Measurements from ENCODE around the gene FIGLA.

FIGLA gene

GRCh38 chr2:70756128-70756527 lies 34.3 kb downstream of the FIGLA start:
- Histone ChIP-seq H3K4me3 (replicated peaks; ENCODE audit: insufficient read depth, low read length) (no peak overlapping the region), H3K27me3 (ENCODE audit: insufficient read depth, poor library complexity, severe bottlenecking) (peaks cover 3% of the 10 kb centered on the region), H3K27ac (replicated peaks) (no peak overlapping the region)
- DNase-seq (ENCODE audit: low read depth in 1 of 2, low spot score in 1 of 2), result no peak
- TF ChIP-seq SPI1 (IDR thresholded peaks at IDR 0.05; ENCODE audit: borderline replicate concordance, low read depth) (no peak), REST (IDR thresholded peaks at IDR 0.05; ENCODE audit: insufficient replicate concordance, low read depth) (no peak), CTCF (IDR thresholded peaks at IDR 0.05; ENCODE audit: insufficient read depth, low read length) (no peak), GABPA (IDR thresholded peaks at IDR 0.05; ENCODE audit: low read depth) (no peak), POLR2AphosphoS5 (IDR thresholded peaks at IDR 0.05; ENCODE audit: low read depth) (no peak)

GRCh38 chr2:70753902-70754301 lies 36.5 kb downstream of the FIGLA start:
- peaks cover 3% of the 10 kb centered on the region for H3K27me3 ChIP-seq (ENCODE audit: insufficient read depth, poor library complexity, severe bottlenecking)
- DNase-seq (ENCODE audit: low read depth in 1 of 2, low spot score in 1 of 2), result no peak
- TF ChIP-seq REST (IDR thresholded peaks at IDR 0.05; ENCODE audit: insufficient replicate concordance, low read depth), result no peak
- no peak for TF ChIP-seq POLR2AphosphoS5 (IDR thresholded peaks at IDR 0.05; ENCODE audit: low read depth)
- TF ChIP-seq SPI1 (IDR thresholded peaks at IDR 0.05; ENCODE audit: borderline replicate concordance, low read depth), result no peak

GRCh38 chr2:70753031-70753430 lies 37.4 kb downstream of the FIGLA start:
- Histone ChIP-seq H3K27me3 (ENCODE audit: insufficient read depth, poor library complexity, severe bottlenecking) (peaks cover 3% of the 10 kb centered on the region), H3K27ac (replicated peaks) (no peak overlapping the region), H3K4me3 (replicated peaks; ENCODE audit: insufficient read depth, low read length) (no peak overlapping the region)
- DNase-seq (ENCODE audit: low read depth in 1 of 2, low spot score in 1 of 2), result no peak
- peak; percentile 27; the same call in 1 of the 2 replicates for TF ChIP-seq SPI1 (IDR thresholded peaks at IDR 0.05; ENCODE audit: borderline replicate concordance, low read depth)
- no peak for TF ChIP-seq REST (IDR thresholded peaks at IDR 0.05; ENCODE audit: insufficient replicate concordance, low read depth)

More at GRCh38 chr2:70753902-70754301, 36.5 kb downstream of the FIGLA start:
- no peak overlapping the region for H3K4me3 ChIP-seq (replicated peaks; ENCODE audit: insufficient read depth, low read length)
- H3K27ac ChIP-seq (replicated peaks), result no peak overlapping the region

GRCh38 chr2:70752396-70752795 lies 38.0 kb downstream of the FIGLA start:
- no peak for DNase-seq (ENCODE audit: low read depth in 1 of 2, low spot score in 1 of 2)
- TF ChIP-seq REST (IDR thresholded peaks at IDR 0.05; ENCODE audit: insufficient replicate concordance, low read depth), result no peak
- TF ChIP-seq SPI1 (IDR thresholded peaks at IDR 0.05; ENCODE audit: borderline replicate concordance, low read depth), result no peak
- TF ChIP-seq POLR2AphosphoS5 (IDR thresholded peaks at IDR 0.05; ENCODE audit: low read depth), result no peak
- no peak for TF ChIP-seq GABPA (IDR thresholded peaks at IDR 0.05; ENCODE audit: low read depth)
- Histone ChIP-seq H3K27ac (replicated peaks) (no peak overlapping the region), H3K4me3 (replicated peaks; ENCODE audit: insufficient read depth, low read length) (no peak overlapping the region), H3K27me3 (ENCODE audit: insufficient read depth, poor library complexity, severe bottlenecking) (peaks cover 3% of the 10 kb centered on the region)

All from HL-60 (cell line).